ENCODE results near the gene ZSWIM6.
"Not testable (repeated sequence)": the region's sequence is repeated elsewhere in the genome, so short reads cannot be mapped to it uniquely, and the experiment has no call there.

Gene ZSWIM6

GRCh38 chr5:61408476-61409168 lies 76.6 kb downstream of the ZSWIM6 start:
- DNase-seq = peak; percentile 99

DNA sequence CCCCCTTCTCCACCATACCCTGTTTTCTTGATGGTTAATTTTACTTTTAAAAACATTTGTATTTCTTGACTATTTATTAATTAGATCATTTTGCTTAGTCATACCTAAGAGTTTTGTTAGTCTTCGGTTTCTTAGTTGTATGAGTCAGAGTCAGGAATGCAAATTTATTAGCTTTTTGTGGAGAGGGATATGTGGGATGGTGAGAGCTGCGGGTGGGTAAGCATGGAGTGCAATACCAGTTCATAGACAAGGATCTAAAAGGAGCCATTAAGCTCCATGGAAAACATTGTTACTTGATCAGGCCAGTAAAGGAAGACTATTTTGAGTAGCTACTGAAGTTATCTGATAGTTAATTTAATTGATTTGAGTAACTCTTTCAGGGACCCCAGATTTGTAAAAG lies 77.5 kb downstream of the ZSWIM6 start:
- DNase-seq = no peak

DNA sequence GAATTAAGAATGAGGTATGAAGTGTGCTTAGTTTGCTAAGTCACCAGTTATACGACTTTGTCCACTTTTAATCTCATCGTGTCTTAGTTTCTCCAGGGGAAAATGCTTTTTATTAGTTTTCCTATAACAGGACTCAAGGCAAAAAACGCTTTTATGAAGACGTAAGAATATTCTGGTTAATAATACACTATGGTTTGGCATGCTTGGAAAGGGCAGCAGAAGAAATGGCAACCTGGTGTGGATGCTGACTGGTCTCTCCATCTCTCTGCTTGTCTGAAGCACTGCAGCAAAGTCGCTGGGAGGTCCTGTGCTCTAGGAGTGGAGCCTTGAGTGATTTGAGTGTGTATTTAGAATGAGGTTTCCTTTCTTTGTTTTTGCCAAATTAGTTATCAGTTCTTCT lies 78.8 kb downstream of the ZSWIM6 start:
- DNase-seq = no peak

GRCh38 chr5:61412361-61412760 lies 80.3 kb downstream of the ZSWIM6 start:
- no peak for DNase-seq

DNA sequence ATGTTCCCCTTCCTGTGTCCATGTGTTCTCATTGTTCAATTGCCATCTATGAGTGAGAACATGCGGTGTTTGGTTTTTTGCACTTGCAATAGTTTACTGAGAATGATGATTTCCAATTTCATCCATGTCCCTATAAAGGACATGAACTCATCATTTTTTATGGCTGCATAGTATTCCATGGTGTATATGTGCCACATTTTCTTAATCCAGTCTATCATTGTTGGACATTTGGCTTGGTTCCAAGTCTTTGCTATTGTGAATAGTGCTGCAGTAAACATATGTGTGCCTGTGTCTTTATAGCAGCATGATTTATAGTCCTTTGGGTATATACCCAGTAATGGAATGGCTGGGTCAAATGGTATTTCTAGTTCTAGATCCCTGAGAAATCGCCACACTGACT lies 81.1 kb downstream of the ZSWIM6 start:
- not testable (repeated sequence) for DNase-seq

- DNase-seq = no peak
These were observed 82.7 kb downstream of the ZSWIM6 start for GRCh38 chr5:61414806-61415205.

- DNase-seq = no peak
These were observed 84.0 kb downstream of the ZSWIM6 start for GRCh38 chr5:61416010-61416409.

DNA sequence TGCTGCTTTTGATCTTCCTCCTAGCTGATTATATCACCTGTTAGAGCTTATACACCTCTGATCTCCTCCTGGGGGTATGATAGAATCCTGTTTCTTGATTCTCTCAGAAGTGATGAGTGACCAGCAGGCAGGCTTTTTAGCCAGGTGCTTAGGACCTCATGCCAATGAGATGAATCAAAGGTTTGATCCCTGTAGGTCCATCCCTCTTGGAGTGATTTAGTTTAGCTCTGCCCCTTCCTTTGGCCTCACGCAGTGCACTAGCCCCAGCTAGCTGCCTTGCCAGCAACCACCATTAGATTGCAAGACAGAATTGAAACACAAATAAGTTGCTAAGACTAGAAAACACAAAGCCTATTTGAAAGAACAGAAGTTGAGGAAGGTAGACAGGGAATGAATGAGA lies 84.4 kb downstream of the ZSWIM6 start:
- no peak for DNase-seq

DNA sequence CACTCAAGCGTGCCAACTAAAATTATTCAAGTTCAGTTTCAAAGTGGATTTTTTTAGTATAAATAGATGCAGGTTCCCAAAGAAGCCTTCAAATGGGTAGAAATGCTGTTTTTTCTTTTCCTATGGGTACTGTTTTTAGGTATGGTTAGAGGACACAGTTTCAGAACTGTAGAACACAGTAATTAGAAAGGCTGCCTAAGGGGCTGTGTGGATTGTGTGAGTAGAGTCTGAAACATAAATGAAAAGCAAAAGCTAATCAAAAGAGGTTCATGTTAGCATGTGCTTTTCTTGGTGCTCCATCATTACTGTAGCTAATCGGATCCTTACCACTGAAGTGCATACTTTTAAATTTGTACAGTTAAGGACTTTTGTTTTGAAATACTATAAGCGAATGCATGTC lies 85.3 kb downstream of the ZSWIM6 start:
- DNase-seq = no peak

DNA sequence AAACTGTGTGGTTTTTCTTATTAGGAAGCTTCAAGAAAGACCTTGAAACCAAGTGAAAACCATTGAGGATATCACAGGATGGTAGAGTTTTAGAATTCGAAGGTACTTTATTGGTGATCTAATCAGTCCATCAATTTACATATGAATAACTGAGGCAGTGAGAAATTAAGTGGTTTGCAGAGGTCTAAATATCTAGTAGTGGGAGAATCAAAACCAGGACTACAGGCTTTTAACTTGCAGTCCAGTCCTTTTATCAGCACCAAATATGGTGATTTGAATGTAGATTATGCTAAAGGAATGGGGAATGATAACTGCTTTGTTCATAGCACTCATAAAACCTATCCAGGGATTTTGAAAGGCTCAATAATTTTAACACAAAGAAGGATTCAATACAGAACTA lies 85.8 kb downstream of the ZSWIM6 start:
- DNase-seq = no peak

- no peak for DNase-seq
These were observed 87.0 kb downstream of the ZSWIM6 start for GRCh38 chr5:61419106-61419505.

DNA sequence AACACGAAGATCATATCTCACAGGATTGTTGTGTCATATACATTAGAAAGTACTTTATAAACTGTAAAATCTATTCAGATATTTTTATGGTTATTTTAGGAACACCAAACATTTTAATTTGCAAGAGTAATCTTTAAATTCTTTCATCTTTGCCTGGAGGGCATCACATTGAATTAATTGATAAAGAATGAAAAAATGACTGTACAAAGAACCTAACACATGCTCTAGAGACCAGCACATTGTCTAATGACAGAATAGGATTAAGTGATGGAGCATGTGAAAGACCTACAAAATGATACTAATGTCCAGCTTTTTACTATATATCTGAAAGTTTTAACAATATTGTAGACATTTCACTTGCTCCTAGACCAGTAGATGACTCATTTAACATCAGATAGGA lies 88.0 kb downstream of the ZSWIM6 start:
- no peak for DNase-seq

DNA sequence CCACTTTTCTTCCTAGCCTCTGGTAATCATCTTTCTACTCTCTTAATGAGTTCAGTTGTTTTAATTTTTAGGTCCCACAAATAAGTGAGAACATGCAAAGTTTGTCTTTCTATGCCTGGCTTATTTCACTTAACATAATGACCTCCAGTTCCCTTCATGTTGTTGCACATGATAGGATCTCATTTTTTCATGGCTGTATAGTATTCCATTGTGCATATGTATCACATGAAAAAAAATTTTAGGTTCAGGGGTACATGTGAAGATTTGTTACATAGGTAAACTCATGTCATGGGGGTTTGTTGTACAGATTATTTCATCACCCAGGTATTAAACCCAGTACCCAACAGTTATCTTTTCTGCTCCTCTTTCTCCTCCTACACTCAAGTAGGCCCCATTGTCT lies 89.2 kb downstream of the ZSWIM6 start:
- not testable (repeated sequence) for DNase-seq

DNA sequence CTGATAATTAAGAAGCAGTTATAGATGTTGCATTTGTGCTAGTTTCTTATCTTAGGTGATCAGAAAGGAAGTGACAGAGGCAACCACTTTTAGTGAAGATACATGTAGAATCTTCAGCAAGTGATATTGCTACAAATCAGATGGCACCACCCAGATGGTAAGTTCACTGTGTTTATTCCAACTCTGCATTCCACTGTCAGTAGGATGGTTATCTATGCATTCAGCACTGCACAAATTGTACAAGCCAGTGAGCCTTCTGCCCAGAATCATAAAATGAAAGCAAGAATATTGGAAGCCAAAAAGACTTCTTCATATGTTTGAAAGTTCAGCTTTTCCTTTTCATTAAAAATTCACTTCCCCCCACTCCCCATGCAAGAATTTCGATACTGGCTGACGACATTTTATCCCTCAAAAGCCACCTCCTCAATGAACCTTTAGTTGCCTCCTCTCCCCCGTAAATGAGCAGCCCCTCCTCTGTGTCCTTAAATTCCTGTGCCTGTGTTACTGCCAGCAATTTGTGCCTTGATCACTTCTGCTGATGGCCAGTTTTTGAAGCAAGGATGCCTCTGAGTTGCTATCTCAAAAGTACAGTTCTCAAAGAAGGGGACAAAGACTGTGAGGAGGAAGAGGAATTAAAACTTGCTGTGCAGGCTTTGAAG lies 91.6 kb downstream of the ZSWIM6 start:
- DNase-seq = no peak

- DNase-seq = no peak
These were observed 93.9 kb downstream of the ZSWIM6 start for GRCh38 chr5:61425918-61426317.

DNA sequence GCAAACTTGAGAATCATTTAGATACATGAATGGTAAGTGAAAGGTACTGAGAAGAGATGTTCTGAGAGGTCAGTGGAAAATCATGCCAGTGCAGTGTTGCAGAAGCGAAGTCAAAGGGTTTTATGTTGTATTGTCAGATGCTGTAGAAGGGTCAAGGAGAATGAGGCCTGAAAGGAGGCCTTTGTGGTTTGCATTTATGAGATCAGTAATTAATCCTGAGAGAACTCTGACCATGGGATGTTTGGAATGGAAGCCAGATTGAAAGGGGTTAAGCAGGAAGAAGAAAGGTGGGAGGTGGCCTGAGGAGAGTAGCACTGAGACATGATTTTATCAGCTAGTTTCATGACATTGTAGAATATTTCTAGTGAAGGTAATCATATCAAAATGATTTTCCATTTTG lies 97.8 kb downstream of the ZSWIM6 start:
- DNase-seq = no peak

DNA sequence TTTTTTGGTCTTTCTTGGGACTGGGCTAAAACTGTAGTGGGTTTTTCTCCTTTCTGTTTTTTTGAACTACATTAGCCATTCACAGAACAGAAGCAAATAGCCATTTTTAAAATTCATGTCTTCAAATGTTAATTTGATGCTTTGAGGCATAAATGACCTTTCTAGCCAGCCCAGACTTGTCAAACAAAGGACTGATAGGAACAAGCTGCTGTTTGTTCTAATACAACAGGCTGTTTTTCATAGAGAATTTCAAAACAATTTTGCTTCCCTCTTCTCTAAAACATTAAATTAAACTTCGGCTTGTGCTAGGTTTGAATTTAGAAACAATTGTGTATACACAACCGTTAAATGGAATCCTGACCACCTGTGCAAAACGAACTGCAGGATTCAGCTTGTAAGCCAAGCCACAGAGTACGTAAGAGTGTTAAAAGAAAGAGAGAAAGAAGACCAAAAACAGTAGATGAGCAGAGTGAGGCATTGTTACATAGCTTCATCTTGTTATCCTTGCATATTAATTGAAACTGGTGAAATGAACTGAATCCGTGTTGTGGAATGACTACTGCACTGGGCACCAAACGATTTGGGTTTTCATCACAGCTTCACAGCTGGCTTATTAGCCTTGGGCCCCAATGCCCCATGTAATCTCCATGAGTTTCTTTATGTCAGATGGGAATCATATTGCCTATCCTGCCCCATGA lies 100.0 kb downstream of the ZSWIM6 start:
- DNase-seq = no peak

GRCh38 chr5:61435368-61435767 lies 103.3 kb downstream of the ZSWIM6 start:
- no peak for DNase-seq

GRCh38 chr5:61438298-61438970 lies 106.4 kb downstream of the ZSWIM6 start:
- DNase-seq = no peak

GRCh38 chr5:61440086-61440485 lies 108.0 kb downstream of the ZSWIM6 start:
- DNase-seq = no peak

- no peak for DNase-seq
These were observed 108.5 kb downstream of the ZSWIM6 start for GRCh38 chr5:61440596-61440995.

- DNase-seq = no peak
These were observed 109.7 kb downstream of the ZSWIM6 start for GRCh38 chr5:61441742-61442141.

DNA sequence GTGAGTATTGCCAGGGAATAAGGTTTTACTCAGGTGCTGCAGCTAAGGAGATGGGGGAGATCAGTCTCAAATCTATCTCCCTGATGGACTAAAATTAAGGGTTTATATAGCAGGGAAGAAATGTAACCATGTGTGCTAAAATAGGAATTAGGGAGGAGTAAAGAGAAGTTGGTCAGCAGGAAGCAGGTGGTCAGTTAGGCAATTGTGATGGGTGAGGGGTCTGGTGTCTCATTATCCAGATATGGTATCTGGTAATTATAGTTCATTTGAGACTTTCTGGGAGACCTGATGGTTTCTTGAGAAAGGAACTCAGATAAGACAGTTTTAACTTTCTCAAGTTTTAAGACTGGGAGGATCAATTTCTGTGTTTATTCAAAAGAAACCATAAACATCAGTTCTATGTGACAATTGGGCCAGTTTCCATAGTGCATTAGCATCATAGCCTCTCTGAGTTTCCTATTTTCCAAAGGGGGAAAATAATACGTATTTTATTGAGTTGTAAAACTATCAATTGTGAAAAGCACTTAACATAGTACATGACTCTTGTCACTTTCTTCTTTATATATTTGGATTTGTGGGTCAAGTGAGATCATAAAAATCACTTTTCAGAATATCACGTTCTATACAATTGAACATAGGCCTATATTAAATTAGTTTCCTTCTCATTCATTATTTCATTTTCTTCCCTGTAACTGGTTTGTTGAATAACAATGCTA lies 115.9 kb downstream of the ZSWIM6 start:
- no peak for DNase-seq
